GM19328 (cell line): Measurements from ENCODE around the gene AK8.

Experiments
- ATAC-seq: cut with Tn5 transposase; IDR thresholded peaks from one replicate; pipeline ENCODE4 v1.9.1; 2021; ENCODE audit warnings: mild to moderate bottlenecking, moderate library complexity; ENCODE audit not compliant: unreplicated experiment

Gene AK8

GRCh38 chr9:132861666-132862065 is 16.4 kb downstream of the AK8 start:
- no peak for ATAC-seq

DNA sequence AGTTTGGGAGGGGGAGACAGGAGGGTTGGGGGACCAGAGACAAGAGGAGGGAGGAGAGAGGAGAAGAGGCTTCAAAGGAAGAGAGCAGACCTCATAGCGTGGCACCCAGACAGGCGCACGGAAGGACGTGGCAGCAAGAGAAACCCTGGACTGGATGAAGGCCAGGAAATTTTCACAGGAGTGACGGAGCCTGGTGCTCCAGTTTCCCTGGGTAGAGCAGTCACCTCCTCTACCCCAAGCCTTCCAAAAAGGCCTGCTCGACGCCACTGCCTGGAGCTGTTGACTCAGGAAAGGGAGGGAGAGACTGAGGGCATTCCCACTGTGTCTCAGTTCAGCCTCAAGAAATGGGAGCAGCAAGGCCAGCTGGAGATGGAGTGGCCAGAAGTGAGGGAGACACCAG is 19.3 kb downstream of the AK8 start:
- no peak for ATAC-seq

DNA sequence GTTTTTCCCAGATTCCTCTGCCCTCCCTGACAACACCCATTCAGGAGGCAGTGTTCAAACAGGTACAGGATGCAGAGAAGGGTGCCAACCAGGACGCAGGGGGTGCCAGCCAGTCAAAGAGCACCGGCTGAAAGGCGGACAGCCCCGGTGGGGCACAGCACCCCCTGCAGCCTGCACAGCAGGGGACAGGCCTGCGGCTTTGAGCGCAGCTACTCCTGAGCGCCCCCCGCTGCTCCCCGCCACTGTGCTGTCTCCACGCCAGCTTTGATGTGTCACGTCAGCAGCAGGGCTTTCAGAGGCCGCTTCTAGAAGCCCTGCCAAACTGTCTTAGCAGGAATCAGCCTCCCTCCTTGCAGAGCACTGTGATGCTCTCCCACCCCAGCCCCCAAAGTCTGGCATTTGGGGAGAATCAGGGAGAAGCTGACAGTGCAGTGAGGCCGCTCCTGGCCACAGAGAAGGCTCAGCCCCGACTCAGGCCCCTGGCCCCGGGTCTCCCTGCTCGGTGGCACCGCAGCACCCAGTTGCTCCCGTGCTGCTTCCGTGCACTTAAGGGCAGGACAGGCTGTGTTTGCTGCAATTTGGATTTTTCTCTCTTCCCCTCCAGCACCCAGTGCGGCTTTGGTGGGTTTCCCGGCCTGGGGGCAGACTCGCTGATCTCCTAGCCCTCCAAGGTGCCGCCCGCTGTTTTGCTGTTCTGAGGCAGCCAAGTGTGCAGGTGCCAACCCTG is 20.3 kb downstream of the AK8 start:
- no peak for ATAC-seq

- no peak for ATAC-seq
Measured at GRCh38 chr9:132857031-132857430, 21.1 kb downstream of the AK8 start.

GRCh38 chr9:132855904-132856303 is 22.2 kb downstream of the AK8 start:
- no peak for ATAC-seq

DNA sequence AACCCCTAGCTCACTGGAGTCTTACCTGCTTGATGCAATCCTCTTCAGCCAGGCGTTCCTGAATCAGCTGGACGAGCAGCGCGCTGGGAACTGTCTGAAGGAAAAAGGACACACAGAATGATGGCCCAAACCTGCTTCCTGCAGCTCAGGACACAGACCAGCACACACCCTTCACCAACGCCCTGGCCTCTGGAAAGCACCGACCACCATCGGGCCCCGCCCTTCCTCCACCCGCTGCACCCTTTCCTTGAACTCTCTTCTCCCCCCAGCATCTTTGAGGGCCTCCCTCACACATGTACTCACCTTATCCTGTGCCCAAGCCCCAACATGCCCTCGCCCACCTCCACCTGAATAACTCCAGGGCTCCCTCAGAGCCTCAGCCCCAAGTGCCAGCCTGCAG is 23.3 kb downstream of the AK8 start:
- ATAC-seq, result no peak

- ATAC-seq, result no peak
Measured at GRCh38 chr9:132853482-132853881, 24.6 kb downstream of the AK8 start.

GRCh38 chr9:132849185-132849706 is 28.8 kb downstream of the AK8 start:
- ATAC-seq, result no peak

DNA sequence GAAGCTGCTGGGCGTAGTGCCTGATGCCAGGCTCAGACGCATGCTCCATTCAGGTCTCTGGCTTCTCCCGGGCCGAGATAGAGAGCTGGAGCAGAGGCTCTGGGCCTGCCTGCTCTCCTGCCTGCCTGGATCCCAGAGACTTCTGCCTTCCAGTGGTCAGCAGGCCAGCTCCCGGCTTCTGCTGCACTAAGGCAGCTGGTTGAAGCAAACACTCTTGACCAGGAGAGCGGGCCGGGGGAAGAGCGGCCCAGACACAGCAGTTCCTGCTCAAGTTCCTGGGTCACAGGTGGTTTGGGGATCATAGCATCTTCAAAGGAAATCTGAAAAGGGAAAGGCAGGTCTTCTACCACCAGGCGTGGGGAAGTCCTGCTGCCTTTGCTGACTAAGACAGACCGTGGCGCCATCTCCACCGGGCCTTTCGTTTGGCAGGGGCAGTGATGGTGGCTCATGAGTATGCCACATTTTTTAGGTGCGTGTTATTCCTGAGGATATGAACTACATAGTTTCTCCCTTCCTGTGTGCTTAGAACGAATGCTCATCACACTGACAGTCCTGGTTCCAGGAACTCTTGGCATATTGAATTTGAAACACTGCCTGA is 31.1 kb downstream of the AK8 start:
- no peak for ATAC-seq

DNA sequence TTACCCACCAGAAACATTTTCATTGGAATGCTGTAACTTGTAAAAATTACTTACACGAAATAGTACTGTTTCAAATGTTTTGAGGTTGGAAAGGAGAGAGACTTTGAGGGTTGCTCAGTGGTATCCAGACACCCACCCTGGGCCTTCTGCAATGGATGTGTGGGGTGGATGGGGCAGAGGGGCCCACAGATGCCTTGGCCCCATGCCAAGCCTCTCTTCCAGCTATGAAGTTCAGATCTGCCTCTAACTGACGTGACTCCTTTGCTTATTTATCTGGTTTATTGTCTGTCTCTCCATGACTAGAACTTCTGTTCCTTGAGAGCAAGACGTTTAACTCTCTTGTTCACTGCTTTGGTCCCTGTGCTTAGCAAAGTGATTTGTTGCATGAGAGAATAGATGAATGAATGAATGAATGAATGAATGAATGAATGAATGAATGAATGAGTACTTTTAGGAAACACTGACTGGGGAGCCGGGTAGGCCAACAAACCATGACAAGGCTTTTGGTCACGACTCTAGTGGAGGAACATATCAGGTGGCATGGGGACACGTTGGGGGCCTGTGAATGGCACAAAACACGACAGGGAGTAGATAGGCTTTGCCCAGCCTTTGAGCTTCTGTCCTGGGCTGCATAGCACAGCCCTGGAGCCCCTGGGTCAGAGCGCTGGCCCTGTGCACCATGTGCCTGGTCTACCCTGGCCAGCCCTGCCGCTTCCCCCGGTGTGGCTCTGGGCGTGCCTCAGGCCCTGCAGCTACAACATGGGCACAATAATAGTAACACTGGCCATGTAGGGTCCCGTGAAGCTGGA is 31.8 kb downstream of the AK8 start:
- ATAC-seq, result no peak

GRCh38 chr9:132842124-132843044 is 35.7 kb downstream of the AK8 start:
- no peak for ATAC-seq

- ATAC-seq, result no peak
Measured at GRCh38 chr9:132840980-132841379, 37.1 kb downstream of the AK8 start.

- no peak for ATAC-seq
Measured at GRCh38 chr9:132838291-132838690, 39.8 kb downstream of the AK8 start.

GRCh38 chr9:132837501-132838286 is 40.4 kb downstream of the AK8 start:
- ATAC-seq, result no peak

- ATAC-seq, result no peak
Measured at GRCh38 chr9:132834343-132834742, 43.7 kb downstream of the AK8 start.

GRCh38 chr9:132833550-132834121 is 44.4 kb downstream of the AK8 start:
- ATAC-seq, result no peak

DNA sequence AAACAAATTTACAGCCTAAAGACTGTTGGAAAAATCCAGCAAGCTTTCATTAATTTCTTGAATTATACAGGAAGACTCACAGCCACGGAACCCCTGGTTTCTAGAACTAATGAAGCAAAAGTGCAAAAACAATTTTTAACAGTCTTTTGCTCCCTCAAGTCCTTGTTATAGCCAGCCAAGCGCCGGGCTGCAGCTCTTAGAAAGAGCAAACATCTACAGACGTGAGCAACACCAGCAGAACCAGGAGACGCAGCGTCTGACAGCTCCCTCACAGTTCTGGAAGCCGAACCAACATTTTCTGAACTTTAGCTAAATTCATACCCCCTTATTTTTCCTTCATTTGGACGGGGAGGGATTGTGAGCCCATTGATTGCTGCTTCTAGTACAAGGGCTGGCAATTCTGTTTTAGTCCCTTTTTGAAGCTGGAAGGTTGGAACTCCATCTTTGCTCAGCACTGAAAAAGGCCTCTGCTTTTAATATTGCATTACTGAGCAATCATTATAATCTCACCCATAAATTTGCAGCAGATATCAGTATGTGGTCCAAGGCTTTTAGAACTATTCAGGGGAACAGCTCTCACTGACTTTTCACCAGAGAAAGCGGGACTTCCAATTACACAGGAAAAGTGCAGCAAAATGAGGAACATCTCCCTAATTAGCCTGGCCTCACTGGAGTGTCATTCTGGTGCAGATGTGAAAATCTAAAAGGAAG is 45.8 kb downstream of the AK8 start:
- no peak for ATAC-seq

- no peak for ATAC-seq
Measured at GRCh38 chr9:132828201-132828770, 49.8 kb downstream of the AK8 start.

- no peak for ATAC-seq
Measured at GRCh38 chr9:132827366-132827765, 50.7 kb downstream of the AK8 start.
